Measurements from ENCODE around the gene ZSCAN31. TPM values are rescaled to one million over a fixed set of nuclear protein-coding genes. Genes with fewer than 3 reads are reported as not detected.

ZSCAN31 gene
- total and polyA plus RNA-seq, 10 donors = 1.2 to 13.7 (median 3.9) TPM

GRCh38 chr6:28356666-28357020, 20.7 kb upstream of the ZSCAN31 start:
- Histone ChIP-seq H3K9me3 (no peaks in the 10 kb centered on the region), H3K4me3 (peak overlapping the region in 1 of 8 donors; percentile 76), H3K27ac (peak overlapping the region; percentile 79 to 92 (median 86)), H3K4me1 (peaks cover 10 to 45% (median 22%) of the 10 kb centered on the region in 6 donors), H3K27me3 (replicated peaks in 1 of 7) (no peaks in the 10 kb centered on the region), H3K36me3 (peaks cover 0 to 23% (median 2%) of the 10 kb centered on the region in 6 donors)
- intact Hi-C loops (cut with DNase I; ENCODE audit: low total_unique reads) = loop anchor here (10.0 kb wide), 1 partner anchor 222 kb away; no protein-coding TSS in a partner anchor
- peak; percentile 77 for DNase-seq
- TF ChIP-seq POLR2AphosphoS5 (IDR thresholded peaks at IDR 0.05) (no peak), POLR2A (IDR thresholded peaks at IDR 0.05) (no peak)
- 35 to 83% (median 72%) methylated on average over 2 to 7 of the region's 7 CpGs for WGBS, 5 donors

GRCh38 chr6:28355743-28356665, 20.1 kb upstream of the ZSCAN31 start:
- H3K4me3 ChIP-seq = peak overlapping the region; percentile 46 to 76 (median 56)
- peak; percentile 87 for DNase-seq
- H3K9me3 ChIP-seq = no peaks in the 10 kb centered on the region
- intact Hi-C loops (cut with DNase I; ENCODE audit: low total_unique reads) = loop anchor here (10.0 kb wide), 1 partner anchor 221 kb away; no protein-coding TSS in a partner anchor
- H3K27me3 ChIP-seq (replicated peaks in 1 of 7) = no peaks in the 10 kb centered on the region
- TF ChIP-seq CTCF (IDR thresholded peaks at IDR 0.05 in 8 of 11, conservative IDR thresholded peaks at IDR 0.05 in 3 of 11) (peak; percentile 59 to 97 (median 85)), POLR2AphosphoS5 (IDR thresholded peaks at IDR 0.05) (peak in 1 of 3 donors; percentile 66), POLR2A (IDR thresholded peaks at IDR 0.05) (no peak)
- 4 to 9% (median 6%) methylated on average over 14 to 19 of the region's 19 CpGs for WGBS, 5 donors
- peaks cover 0 to 16% (median 2%) of the 10 kb centered on the region in 6 donors for H3K36me3 ChIP-seq
- peak overlapping the region; percentile 79 to 92 (median 86) for H3K27ac ChIP-seq
- peaks cover 15 to 51% (median 27%) of the 10 kb centered on the region in 6 donors for H3K4me1 ChIP-seq

DNA sequence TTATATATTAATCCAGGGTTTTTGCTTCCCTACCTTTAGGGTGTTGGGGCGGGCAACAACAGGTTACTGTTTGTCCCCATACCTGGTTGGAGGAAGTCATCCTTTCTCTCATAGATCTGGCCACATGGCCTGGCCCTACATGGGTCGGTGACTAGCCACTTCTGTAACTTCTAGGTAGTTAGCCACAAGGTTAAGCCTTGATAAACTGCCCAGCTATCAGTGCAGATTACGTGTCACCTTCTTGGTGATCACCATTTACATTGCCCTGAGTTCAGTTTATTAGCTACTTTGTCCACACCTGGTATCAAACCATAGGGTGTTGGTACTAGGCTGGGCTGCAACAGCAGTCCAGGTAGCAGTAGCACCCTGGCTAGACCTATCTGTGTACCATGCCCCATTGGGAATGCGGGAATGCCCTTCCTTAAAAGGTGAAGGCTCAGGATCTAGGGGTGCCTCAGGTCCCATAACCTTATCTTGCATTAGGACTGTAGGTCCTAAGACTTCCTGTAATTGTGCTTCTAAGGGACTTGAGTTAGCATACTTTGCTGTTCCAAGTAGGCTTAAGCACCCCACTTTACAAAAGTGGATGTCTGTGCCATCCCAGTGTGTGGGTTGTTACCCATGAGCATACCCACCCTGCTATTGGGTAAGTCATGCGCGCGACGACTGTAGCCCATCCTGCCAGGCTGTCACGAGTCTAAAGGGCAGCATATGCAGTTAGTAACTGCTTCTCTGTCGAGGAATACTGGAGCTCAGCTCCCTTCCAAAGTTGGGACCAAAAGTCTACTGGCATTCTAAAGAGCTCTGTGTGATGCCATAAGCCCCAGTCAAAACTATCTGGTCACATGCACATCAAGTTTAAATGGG, 19.0 kb upstream of the ZSCAN31 start:
- H3K4me1 ChIP-seq = peaks cover 22 to 62% (median 37%) of the 10 kb centered on the region in 6 donors
- TF ChIP-seq POLR2AphosphoS5 (IDR thresholded peaks at IDR 0.05) = no peak
- H3K9me3 ChIP-seq = no peaks in the 10 kb centered on the region
- 82 to 91% (median 85%) methylated on average over 8 to 10 of the region's 10 CpGs for WGBS, 5 donors
- H3K27ac ChIP-seq = peak overlapping the region; percentile 79 to 92 (median 86)
- H3K27me3 ChIP-seq (replicated peaks in 1 of 7) = no peaks in the 10 kb centered on the region
- no peak for DNase-seq
- H3K4me3 ChIP-seq = peak overlapping the region in 4 of 8 donors; percentile 46 to 76 (median 60)
- peaks cover 0 to 8% (median 2%) of the 10 kb centered on the region in 6 donors for H3K36me3 ChIP-seq
- intact Hi-C loops (cut with DNase I; ENCODE audit: low total_unique reads) = loop anchor here (10.0 kb wide), 1 partner anchor 220 kb away; no protein-coding TSS in a partner anchor

DNA sequence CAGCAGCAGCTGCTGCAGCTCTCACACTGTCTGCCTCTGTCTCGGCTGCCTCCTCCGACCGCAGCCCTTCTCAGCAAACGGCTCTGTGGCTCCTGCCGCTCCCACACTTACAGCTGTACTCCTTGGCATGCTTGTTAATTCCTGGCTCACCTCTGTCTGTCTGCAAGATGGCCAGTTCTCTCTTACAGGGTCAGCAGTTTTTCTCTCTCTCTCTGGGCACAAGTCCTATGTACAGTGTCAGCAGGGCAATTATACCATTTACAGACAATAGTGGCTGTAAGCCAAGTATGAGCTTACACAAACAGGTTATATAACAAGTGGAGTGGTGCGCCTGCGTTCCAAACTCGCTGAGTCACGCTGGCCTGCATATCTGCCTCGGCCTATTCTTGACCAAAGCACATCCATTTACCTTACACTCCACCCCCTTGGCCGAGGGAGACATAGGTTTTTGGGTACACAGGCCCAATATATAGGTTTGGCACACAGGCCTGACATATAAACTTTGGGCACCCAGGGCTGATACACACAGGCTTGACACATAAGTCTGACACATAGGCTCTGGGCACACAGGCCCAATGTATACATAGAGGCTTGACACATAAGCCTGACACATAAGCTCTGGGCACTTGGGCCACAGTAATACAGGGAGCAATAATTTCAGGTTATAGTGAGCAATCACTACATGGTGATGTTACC, 18.2 kb upstream of the ZSCAN31 start:
- H3K4me1 ChIP-seq = peaks cover 22 to 67% (median 39%) of the 10 kb centered on the region in 6 donors
- TF ChIP-seq POLR2AphosphoS5 (IDR thresholded peaks at IDR 0.05) (peak in 1 of 3 donors; percentile 22), CTCF (IDR thresholded peaks at IDR 0.05 in 8 of 11, conservative IDR thresholded peaks at IDR 0.05 in 3 of 11) (no peak), POLR2A (IDR thresholded peaks at IDR 0.05) (no peak)
- intact Hi-C loops (cut with DNase I; ENCODE audit: low total_unique reads) = loop anchor here (10.0 kb wide), 1 partner anchor 219 kb away; no protein-coding TSS in a partner anchor
- no peak overlapping the region for H3K4me3 ChIP-seq
- H3K27me3 ChIP-seq (replicated peaks in 1 of 7) = no peaks in the 10 kb centered on the region
- 84 to 95% (median 86%) methylated on average over 11 of the region's 11 CpGs for WGBS, 5 donors
- peaks cover 0 to under 1% (median 0%) of the 10 kb centered on the region in 6 donors for H3K36me3 ChIP-seq
- no peak for DNase-seq
- no peaks in the 10 kb centered on the region for H3K9me3 ChIP-seq
- H3K27ac ChIP-seq = peak overlapping the region in 4 of 8 donors; percentile 86 to 92 (median 88)
